Mesodermal cell (in vitro differentiated cells): ENCODE results near the gene NEK6.

Experiments used
- H3K27ac ChIP-seq: 2 replicates; pipeline ENCODE4 v1.7.0; 2013; ENCODE audit warnings: mild to moderate bottlenecking, low read depth, low read length, moderate library complexity; ENCODE audit not compliant: severe bottlenecking
- H3K36me3 ChIP-seq: 2 replicates; pipeline ENCODE4 v1.7.1; 2013; ENCODE audit warnings: mild to moderate bottlenecking, low read length, moderate library complexity; ENCODE audit not compliant: control insufficient read depth, insufficient read depth
- H3K4me1 ChIP-seq: one replicate; pipeline ENCODE4 v1.7.1; 2013; ENCODE audit warnings: mild to moderate bottlenecking, low read length; ENCODE audit not compliant: insufficient read depth, control insufficient read depth, poor library complexity, severe bottlenecking
- H3K4me3 ChIP-seq: 2 replicates; pipeline ENCODE4 v1.7.0; 2013; ENCODE audit warnings: low read length, control low read depth, mild to moderate bottlenecking; ENCODE audit not compliant: insufficient read depth, poor library complexity, severe bottlenecking; ENCODE audit errors: extremely low read depth
- H3K9me3 ChIP-seq: 2 replicates; pipeline ENCODE4 v1.7.1; 2013; ENCODE audit warnings: mild to moderate bottlenecking, low read length, moderate library complexity; ENCODE audit not compliant: control insufficient read depth
- WGBS, 2 experiments: methylation state at CpG; one replicate each; pipeline ENCODE4 v1.1.5; 2013; ENCODE audit warnings: missing lambda C conversion rate in 2 of 2; ENCODE audit not compliant: insufficient coverage in 2 of 2; 5-methylcytosine and 5-hydroxymethylcytosine counted together

Gene NEK6

GRCh38 chr9:124308606-124309491 is 51.1 kb downstream of the NEK6 start:
- H3K27ac ChIP-seq = peak overlapping the region; percentile 79
- H3K4me3 ChIP-seq = no peak overlapping the region
- peaks cover 38% of the 10 kb centered on the region for H3K36me3 ChIP-seq
- WGBS, 2 experiments = 86% methylated on average over 12 to 19 of the region's 21 CpGs
- no peaks in the 10 kb centered on the region for H3K9me3 ChIP-seq
- H3K4me1 ChIP-seq = peaks cover 31% of the 10 kb centered on the region

DNA sequence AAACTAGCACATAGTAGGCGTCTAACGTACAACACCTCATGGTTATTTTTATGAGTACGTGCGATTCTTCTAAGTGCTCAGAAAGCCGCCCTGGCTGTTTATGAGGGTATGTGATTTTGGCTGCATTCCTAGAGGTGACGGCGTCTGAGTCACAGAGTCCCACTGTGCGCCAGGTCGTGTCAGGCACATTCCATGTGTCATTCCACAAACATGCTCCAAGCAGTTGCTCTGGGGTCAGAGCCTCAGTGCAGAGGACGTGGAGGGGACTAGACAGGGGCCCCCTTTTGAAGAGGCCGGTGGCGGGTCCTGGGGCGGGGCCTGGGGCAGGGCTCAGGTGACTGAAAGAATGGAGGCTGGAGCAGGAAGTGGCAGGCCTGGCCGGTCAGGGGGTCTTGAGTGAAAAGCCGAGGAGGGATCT is 51.9 kb downstream of the NEK6 start:
- peaks cover 34% of the 10 kb centered on the region for H3K36me3 ChIP-seq
- H3K9me3 ChIP-seq = no peaks in the 10 kb centered on the region
- H3K4me1 ChIP-seq = peaks cover 31% of the 10 kb centered on the region
- WGBS, 2 experiments = 69 to 71% methylated on average over 9 to 15 of the region's 15 CpGs
- no peak overlapping the region for H3K4me3 ChIP-seq
- peak overlapping the region; percentile 82 for H3K27ac ChIP-seq

GRCh38 chr9:124311283-124311682 is 53.5 kb downstream of the NEK6 start:
- Histone ChIP-seq H3K4me1 (peaks cover 24% of the 10 kb centered on the region), H3K36me3 (peaks cover 50% of the 10 kb centered on the region), H3K9me3 (no peaks in the 10 kb centered on the region), H3K4me3 (no peak overlapping the region), H3K27ac (no peak overlapping the region)
- WGBS, 2 experiments = 90 to 97% methylated on average over 5 of the region's 5 CpGs

GRCh38 chr9:124312290-124313265 is 54.8 kb downstream of the NEK6 start:
- peaks cover 11% of the 10 kb centered on the region for H3K4me1 ChIP-seq
- no peak overlapping the region for H3K4me3 ChIP-seq
- peaks cover 61% of the 10 kb centered on the region for H3K36me3 ChIP-seq
- no peaks in the 10 kb centered on the region for H3K9me3 ChIP-seq
- WGBS, 2 experiments = 89 to 90% methylated on average over 21 to 26 of the region's 27 CpGs
- H3K27ac ChIP-seq = no peak overlapping the region

GRCh38 chr9:124313940-124314339 is 56.2 kb downstream of the NEK6 start:
- Histone ChIP-seq H3K4me1 (peaks cover 10% of the 10 kb centered on the region), H3K4me3 (no peak overlapping the region), H3K27ac (no peak overlapping the region), H3K36me3 (peaks cover 58% of the 10 kb centered on the region), H3K9me3 (no peaks in the 10 kb centered on the region)
- WGBS, 2 experiments = 95 to 99% methylated on average over 16 to 17 of the region's 18 CpGs

- peaks cover 53% of the 10 kb centered on the region for H3K36me3 ChIP-seq
- WGBS, 2 experiments = 92 to 97% methylated on average over 11 to 13 of the region's 16 CpGs
- H3K4me3 ChIP-seq = no peak overlapping the region
- H3K27ac ChIP-seq = no peak overlapping the region
- no peaks in the 10 kb centered on the region for H3K4me1 ChIP-seq
- H3K9me3 ChIP-seq = no peaks in the 10 kb centered on the region
Measured at GRCh38 chr9:124315882-124316281, 58.1 kb downstream of the NEK6 start.

DNA sequence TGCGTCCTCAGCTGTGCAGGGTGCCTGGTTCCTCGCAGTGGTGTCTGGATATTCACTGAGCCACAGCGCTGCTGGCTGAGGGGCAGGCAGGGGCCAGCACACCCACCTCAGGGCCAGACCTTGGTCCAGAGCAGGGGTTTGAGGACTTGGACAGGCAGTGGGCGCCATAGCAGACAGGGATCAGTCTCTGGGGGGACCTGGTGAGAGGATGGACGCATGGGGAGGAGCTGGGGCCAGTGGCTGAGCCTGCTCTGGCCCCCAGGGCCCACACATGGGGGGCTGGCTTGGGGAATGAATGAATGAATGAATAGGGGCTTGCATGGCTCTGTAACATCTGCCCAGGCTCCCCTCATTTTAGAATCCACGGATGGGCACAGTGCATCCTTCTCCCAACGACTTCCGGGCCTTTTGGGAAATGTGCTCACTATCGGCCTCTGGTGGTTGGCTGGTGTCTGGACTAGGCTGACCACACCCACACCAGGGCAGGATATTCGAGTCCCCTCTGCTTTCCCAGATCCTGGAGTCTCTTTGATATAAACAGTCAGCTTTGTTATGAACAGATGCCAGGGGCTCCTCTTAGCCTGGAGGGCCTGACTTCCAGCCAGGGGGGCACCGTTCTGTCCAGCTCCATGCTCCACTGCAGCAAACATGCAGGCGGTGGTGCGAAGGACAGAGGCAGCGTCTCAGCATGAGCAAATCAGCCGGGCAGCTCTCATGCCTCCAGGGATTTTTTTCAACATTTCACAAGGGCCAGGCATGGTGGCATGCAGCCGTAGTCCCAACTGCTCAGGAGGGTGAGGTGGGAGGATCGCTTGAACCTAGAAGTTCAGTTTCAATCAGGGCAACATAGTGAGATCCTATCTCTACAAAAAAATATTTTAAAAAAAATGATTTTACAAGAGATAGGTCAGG is 62.6 kb downstream of the NEK6 start:
- Histone ChIP-seq H3K4me1 (no peaks in the 10 kb centered on the region), H3K36me3 (peaks cover 58% of the 10 kb centered on the region), H3K4me3 (no peak overlapping the region), H3K9me3 (no peaks in the 10 kb centered on the region), H3K27ac (no peak overlapping the region)
- 58 to 66% methylated on average over 14 of the region's 17 CpGs for WGBS, 2 experiments

- no peak overlapping the region for H3K27ac ChIP-seq
- H3K4me1 ChIP-seq = no peaks in the 10 kb centered on the region
- no peaks in the 10 kb centered on the region for H3K9me3 ChIP-seq
- H3K36me3 ChIP-seq = peaks cover 49% of the 10 kb centered on the region
- no peak overlapping the region for H3K4me3 ChIP-seq
- WGBS, 2 experiments = 93 to 96% methylated on average over 12 of the region's 12 CpGs
Measured at GRCh38 chr9:124321416-124321815, 63.7 kb downstream of the NEK6 start.

DNA sequence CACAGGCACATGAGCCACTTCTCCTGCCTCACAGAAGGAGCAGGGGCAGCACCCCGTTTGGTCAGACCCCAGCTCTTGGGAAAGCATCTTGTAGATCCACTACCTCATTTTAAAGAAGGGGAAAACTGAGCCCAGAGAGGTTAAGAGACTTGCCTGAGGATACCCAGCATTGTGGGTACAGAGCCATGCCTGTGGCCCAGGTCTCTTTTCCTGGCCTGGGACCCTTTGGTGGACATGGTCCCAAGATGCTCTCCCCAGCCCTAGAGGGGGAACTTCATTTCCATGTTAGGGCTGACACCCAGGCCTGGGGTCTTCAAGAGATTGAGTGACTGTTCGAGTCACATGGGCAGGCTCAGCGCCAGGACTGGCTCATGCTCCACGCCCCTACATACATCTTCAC is 64.2 kb downstream of the NEK6 start:
- WGBS, 2 experiments = 81 to 83% methylated on average over 3 of the region's 4 CpGs
- peaks cover 49% of the 10 kb centered on the region for H3K36me3 ChIP-seq
- no peaks in the 10 kb centered on the region for H3K4me1 ChIP-seq
- no peak overlapping the region for H3K27ac ChIP-seq
- H3K9me3 ChIP-seq = no peaks in the 10 kb centered on the region
- no peak overlapping the region for H3K4me3 ChIP-seq
